Measurements from ENCODE around the gene TST.
"Not testable (repeated sequence)": the region's sequence is repeated elsewhere in the genome, so short reads cannot be mapped to it uniquely, and the experiment has no call there.

Gene TST

DNA sequence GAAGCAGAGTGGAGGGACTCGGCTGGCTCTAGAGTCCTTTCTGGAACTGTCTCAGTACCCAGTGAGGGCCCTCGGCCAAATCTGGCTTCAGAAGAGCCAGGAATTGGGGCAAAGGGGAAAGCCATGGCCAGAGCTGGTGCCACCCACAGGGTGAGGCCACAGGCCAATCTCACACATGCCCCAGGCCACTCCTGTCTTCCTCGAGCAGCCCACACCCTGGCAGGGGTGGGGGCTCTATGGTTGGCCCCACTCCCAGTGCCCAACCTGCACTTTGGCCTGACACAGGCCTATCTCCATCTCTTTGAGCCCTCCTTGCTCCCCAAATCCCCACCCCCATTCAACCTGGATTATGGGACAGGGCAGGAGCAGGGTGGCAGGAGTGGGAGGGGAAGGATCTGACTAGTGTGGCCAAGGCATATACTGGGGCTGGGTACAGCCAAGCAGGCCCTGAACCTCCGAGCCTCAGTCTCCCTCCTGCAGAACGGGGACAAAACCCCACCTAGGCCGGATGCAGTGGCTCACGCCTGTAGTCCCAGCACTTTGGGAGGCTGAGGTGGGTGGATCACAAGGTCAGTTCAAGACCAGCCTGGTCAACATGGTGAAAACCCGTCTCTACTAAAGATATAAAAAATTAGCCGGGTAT, 6.9 kb downstream of the TST start:
- no peak for DNase-seq

DNA sequence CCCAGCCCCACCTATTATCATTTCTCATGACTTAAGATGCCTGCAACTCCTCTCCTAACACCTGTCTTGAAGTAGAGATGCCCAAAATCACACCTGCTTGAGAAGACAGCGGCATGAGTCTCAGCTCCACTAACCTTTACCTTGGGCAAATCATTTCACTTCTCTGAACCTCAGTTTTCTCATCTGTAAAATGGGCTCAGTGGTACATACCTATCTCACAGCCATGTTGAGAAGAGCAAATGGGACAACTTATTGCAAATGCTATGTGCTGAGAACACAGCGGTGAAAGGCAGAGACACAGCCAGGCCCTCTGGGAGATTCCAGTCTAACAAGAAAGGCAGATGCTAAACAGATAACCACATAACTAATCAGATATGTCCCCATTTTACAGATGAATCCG, 7.8 kb downstream of the TST start:
- DNase-seq, result no peak

DNA sequence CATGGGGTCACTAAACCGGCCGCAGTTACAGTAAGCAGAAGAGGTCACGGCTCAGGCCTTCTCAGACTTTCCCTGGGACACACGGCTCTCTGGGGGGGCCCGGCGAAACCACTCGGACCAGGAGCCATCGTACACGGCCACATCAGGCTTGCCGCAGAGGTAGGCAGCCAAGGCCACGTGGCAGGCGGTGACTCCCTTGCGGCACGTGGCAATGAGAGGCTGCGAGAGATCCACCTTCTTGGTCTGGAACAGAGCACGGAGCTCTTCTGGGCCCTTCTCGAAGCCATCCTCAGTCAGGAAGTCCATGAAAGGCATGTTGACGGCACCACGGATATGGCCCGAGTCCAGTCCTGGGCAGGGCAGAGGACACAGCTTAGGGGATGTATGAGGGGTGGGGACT, 8.3 kb downstream of the TST start:
- DNase-seq, result no peak

DNA sequence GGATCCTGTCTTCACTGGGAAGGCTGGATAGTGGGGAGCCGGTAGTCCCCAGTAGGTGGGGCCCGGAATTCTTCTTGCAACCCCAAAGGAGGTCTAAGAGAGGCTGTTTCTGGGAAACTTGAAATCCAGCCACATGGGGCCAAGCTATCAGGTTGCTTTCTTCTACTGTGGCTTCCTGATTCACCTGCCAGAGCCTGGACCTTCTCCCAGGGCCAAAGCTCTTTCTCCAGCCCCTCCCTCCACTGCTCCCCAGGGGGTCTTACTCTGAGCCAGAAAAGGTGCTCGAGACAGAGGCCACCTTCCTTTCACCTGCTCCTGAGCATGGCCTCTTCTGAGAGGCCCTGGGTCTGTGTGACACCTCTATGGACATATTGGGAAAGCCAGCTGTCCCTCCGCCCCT, 9.1 kb downstream of the TST start:
- DNase-seq, result no peak

DNA sequence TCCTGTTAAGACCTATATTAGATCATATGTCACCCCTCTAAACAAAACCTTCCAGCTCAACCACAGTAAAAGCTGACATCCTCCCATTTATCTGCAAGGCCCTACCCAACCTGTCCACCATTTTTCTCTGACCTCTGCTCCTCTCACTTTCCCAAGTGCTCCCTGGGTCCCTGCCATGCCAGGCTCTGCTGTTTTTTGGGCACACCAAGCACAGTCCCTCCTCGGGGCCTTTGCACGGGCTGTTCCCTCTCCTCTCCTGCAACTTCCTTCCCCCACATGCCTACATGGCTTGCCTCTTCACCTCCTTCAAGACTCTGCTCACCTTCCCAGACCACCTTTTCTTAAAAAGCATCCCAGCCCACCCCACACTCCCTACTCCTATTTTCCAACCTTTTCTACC, 9.8 kb downstream of the TST start:
- no peak for DNase-seq

DNA sequence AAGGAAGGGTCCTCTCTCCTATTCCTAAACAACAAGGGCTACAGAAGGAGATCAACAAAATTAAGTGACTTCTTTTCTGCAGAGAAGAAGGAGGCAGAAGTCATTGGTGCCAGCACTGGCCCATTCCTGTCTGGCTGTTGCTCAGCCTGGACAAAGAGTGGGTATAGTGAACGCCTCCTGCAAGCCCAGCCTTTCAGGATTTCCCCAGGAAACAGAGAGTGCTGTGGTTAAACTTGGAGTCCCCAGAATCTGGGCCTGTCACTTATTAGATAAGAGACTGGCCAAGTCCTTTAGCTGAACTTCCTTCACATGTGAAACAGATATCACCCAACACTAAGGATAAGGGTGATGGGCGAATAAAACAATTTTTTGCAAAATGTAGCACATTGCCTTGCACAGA, 10.9 kb downstream of the TST start:
- DNase-seq, result no peak

DNA sequence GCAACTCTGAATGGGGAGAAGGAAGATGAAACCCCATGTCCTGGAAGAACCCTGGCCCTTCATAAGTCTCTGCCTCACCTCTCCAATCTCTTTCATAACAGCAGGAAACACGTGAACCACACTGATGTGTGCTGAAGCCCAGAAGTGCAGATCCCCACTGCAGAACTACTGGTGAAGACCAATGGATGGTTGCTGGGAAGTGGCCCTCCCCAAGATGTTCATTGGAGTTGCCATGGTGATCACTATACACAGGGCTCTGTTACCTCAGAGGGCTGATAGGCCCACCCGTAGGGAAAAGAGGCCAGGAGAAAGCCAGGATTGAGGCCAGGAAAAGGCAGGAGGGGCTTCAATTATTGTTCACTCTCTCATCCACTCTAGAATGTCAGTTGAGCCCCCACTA, 11.6 kb downstream of the TST start:
- DNase-seq, result no peak

DNA sequence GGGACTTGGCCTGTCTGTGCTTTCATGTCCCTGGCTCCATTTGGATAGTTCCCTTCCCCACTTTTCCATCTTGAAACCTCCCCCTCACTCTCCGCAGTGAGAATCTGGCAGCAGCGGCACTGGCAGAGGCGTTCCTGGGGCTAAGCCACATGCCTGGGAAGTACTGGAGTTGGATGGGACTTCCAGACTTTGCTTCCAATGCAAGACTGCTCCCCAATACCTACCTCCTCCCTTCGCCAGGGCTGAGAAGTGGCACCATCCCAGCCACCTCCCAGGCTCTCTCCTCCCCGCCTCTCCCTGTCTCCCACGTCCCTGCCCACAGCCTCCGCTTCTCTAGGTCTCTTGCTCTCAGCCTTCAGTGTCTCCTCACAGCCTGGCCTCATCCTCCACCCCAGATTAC, 16.6 kb downstream of the TST start:
- no peak for DNase-seq

DNA sequence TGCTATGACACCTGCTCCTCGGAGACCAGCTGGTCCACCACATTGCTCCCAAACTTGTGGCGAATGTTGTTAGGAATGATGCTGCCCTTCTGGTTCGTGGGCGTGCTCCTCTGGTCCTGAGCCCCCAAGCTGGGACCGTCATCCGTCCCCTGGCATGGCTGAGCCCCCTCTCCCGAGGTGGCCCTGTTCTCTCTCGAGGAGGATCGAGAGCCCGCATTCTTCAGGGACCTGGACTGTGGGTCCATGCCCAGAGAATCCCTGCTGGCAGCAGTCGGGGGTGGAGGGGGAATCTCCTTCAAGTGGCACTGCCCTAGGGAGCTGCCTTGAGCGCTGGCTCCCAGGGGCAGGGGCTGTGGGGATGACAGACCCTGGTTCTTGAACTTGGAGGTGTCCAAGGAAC, 17.4 kb downstream of the TST start:
- no peak for DNase-seq

DNA sequence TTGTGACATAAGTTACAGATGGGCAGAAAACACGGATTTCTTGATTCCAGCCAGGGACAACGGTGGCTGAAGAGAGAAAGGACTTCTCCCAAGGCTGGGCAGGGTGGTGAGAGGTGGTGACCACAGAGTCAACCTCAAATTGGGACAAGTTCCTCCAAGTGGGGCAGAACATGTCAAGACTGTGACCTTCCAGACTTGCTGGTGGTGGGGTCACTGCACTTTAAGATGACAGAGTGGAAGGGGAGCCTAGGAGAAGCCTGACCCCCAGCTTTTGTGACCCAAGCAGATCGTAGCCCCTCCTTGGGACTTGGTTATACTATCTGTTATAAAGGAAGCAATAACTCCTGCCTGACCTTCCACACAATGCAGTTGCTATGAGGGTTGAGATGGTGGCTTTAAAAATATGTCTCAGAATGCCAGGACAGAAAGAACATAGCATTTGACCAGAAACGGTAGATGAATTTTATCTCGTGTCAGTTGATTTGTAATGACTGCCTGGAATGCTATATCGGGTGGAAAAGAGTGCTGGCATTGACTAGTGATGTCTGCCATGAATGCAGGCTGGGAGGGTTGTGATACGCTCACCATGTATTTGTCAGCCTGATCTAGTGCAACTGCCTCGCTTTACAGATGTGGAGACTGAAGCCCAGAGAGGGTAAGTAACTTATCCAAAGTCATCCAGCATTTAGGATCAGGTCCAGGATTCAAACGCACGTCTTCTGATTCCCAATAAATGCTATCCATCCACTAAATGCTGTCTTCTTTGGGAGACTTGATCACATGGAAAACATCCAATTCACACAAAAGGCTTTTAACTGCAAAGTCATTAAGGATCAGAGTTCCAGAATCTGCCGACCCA, 18.3 kb downstream of the TST start:
- DNase-seq, result no peak

DNA sequence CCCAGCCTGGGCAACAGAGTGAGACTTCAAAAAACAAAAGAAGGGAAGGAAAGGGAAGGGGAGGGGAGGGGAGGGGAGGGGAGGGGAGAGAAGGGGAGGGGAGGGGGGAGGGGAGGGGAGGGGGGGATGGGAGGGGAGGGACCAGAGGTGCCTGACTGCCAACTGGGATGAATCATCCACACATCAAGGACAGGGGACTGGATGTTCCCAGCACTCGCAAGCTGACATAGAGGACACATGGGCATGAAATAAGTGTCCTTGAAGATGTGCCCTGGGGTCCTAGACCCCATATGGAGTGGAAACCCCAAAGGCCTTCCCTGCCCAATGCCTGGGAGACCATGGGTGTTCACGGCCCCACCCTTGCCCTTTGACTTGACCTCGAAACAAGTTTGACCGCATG, 19.8 kb downstream of the TST start:
- no peak for DNase-seq

DNA sequence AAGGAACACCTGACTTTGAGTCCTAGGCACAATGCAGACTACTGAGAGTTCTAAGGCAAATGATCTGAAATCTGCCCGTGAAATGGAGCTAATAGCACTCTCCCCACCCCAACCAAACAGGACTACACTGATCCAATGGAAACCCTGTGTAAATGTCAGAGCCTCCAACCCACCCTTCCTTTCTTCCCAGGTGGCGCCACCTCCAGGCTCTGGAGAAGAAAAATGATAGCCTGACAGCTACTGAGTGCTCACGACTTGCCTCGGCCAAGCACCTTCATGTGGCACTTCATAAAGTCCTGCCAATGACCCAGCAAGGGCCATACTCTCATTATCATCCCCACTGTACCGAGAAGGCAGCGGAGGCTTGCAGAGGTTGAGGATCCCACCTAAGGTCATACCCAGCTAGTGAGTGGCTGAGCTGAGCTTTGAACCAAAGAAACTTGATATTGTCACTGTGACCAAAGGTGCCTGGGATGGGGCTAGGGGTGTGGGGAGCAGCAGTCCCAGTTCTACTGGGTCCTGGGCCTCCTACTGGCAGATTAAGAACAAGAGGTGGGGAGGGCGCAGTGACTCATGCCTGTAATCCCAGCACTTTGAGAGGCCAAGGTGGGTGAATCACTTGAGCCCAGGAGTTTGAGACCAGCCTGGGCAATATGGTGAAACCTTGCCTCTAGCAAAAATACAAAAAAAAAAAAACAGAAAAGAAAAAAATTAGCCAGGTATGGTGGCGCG, 20.5 kb downstream of the TST start:
- DNase-seq, result no peak

DNA sequence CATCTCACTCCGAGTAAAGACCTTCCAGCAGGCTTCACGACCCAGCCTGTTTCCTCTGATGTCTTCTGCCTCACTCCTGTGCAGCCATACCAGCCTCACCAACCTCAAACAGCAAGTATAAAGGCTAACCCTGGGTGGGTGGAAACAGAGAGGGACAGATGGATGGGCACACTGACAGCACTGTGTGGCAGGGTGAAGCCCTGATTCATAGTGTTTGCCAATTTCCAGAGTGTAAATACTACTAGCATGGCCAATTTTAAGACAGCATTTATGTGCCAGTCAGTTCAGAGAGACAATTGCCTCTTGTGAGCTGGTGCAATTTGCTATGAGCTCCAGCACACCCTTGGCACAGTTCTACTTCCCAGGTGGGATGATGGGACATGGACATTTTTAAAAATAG, 21.5 kb downstream of the TST start:
- no peak for DNase-seq

DNA sequence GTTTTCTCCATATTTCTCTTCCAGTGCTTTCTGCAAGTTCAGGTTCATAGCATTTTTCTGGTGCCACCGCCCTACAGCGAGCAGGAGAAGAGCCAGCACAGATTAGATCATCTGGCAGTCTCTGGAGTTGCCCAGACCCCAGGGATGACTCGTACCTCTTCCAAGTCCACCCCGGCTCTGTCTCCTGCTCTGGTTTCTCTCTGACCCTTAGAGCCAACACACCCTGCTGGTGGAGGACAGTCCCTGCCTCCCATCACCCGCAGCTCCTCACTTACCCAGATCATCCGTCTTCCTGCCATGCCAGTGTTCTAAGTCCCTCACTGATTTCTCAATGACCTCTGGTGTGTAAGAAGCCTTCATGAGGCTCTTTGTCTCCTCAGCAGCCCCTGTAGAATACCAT, 28.0 kb downstream of the TST start:
- no peak for DNase-seq

DNA sequence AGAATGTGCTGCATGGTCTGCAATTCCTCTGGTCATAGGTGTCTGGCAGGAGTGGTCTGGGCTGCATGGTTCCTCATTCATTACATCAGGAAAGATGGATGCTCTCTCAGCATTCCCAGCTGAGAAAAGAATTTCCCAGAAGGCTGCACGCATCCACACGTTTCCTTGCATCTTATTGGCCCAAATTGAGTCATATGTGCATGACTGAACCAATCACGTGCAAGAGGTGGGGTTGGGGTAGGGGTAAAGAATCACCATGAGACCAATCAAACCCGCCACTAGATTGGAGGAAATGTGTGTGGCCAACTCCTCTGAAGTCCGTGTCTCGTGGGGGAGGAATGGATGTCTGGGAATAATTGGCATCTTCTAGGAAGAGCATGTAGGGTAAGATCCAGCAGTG, 28.8 kb downstream of the TST start:
- no peak for DNase-seq

DNA sequence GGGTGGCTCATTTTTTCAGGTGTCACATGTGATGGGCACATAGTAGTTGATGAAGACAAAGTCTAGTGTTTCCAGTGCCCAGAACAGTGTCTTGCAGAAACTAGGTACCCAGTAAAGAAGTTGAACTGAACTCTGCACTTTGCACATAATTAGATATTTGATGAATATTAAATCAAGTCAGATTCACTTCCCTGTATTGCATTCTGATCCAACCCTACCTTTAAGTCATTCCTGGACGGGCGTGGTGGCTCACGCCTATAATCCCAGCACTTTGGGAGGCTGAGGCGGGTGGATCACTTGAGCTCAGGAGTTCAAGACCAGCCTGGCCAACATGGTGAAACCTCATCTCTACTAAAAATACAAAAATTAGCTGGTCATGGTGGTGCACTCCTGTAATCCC, 30.2 kb downstream of the TST start:
- DNase-seq, result not testable (repeated sequence)

DNA sequence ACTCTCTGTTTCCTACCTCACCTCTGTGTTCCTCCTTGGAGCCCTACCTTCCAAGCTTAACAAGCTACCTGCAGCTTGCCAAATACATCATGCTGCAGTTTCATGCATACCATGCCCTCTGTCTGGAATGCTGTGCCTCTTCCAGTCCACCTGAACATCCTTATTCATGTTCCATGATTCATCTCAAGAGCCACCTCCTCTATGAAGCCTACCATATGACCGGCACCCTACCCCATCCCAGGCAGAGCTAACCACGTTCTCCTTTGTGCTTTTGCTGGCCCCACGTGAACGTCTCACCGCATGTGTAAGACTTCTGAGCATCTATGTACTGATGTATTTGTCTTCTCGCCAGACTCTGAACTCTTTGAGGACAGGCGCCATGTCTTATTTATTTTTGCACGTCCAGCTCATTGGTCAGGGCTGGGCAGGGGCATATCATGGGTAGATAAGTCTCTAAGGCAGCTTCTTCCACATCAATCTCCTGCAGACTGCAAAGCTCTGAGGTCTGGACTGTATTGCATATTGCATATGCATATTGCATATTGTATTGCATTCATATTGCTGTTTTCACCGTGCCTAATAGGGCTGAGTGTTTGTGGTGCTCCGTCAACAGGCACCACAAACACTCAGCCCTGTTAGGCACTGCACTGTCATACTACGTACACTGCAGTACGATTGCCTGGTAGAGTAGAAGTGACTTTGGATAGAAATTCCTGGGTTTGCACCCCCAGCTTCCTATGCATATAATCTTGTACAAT, 31.0 kb downstream of the TST start:
- no peak for DNase-seq

DNA sequence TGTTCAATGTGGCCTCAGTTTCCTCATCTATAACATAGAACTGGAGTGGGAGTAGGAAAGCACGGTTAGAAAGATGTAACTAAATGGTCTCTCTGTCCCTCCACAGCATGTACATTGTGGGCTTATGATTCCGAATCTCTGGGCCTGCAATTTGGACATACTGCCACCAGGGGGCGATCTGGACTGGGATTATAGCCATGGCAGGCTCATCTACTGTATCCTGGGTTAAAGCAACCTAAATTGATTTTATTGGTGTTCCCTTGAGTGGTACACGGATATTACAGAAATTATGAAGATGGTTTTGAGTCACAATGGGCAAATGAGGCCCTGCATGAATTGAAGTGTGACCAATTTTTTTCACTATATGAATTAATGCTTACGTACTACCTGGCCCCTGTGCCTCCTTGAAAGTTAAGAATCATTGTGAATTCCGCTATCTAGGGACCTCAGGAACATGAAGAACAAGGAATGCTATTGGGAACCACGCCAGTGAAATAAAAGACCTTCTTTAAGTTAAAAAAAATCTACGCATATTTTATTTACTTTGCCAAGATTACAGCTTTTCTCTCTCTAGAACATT, 32.9 kb downstream of the TST start:
- DNase-seq, result peak; percentile 33

DNA sequence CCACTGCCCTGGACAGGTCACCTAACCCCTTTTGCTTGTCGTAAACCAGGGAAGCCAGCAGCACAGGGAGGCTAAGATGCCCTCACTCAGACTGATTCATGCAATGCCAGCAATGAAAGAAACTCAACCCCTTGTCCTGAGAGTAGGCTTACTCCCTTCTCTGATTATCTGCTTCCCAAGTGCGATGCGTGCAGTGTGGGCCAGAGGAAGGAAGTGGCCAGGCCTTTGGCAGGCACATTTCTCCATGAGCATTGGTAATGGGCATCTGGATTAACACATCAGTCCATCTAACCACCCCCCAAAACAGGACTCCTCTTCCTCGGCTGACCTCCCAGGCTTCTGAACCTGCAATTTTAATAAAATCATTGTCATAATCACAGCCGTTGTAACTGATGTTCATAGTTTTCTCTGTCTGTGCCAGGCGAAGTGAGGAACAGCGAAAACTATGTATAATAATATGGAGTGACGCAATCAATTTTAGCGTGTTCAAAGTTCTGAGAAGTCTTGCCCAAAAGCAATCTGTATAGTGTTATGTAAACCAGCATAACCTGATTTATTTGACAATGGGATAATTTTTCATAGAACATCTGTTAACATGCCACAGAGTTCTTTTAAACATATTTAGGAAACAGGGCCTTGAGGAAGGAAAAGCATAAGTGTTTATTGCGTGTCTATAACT, 33.9 kb downstream of the TST start:
- no peak for DNase-seq

DNA sequence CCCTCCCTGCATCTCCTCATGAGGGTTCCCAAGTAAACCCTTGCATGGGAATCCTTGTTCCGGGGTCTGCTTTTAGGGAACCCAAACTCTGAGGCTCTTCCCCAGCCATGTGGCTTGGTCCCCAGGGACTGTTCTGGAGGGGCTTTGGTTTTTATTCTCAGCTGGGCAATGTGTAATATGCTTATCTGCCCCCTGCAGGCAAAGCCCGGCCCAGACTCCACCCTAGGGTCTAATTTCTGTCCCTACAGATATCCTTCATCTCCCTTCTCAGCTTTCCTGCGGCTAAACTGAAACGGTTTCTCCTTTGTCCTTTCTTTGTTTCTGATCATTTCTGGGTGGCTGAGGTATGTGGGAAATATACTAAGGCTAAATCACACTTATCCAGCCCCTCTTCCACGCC, 37.1 kb downstream of the TST start:
- DNase-seq, result no peak

DNA sequence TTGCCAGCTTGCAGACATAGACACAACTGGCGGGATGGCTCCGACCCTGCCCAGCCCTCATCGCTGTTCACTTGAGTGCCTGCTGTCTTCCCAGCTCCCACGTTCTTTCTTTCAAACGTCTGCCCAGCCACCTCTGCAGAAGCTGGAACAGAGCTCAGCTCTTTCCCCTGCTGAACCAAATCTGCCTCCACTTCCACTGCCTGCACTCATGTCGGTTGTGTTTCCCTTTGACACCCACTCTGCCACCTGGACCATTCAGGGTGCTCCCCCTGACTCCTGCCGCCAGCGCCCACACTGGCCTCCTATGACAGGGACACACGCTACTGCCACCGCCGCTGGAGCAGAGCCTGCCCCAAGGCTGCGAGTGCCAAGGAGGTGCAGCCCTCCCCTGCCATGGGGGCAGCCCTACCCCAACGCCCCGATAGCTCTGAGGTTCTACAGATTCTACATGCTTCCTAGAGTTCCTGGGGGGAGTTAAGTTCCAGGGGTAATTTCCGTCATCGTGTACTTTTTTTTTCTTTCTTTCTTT, 37.9 kb downstream of the TST start:
- no peak for DNase-seq
